ENCODE data around the gene RAB42. TPM values are rescaled to one million over a fixed set of nuclear protein-coding genes. Genes with fewer than 3 reads are reported as not detected.

The RAB42 gene
- total and polyA plus RNA-seq, 9 of the 15 experiments (the other 6 are each of a cell fraction or from before 2014, with no cell fraction given), result 0.07 to 0.14 (median 0.12) TPM; not detected in 6

DNA sequence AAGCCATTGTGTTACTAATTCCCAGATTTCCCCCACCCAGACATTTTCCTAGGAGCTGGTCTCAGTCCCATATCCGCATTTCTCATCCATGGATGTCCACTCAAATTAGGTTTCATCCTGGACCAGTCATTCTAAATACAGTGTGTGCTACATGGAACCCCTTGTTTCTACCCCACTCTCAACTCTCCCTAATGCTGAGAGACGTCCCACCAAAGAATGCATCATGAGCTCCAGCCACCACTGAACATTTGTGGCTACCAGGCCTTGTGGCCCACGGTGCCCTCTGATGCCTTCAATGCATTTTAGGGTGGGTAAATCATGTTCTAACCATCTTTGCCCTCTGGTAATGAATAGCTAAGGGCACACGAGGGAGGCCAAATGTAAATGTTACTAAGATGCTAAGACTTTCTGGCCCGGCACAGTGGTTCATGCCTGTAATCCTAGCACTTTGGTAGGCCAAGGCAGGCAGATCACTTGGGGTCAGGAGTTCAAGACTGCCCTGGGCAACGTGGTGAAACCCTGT lies 13.3 kb upstream of the RAB42 start (continued):
- TF ChIP-seq, protein P1, sequence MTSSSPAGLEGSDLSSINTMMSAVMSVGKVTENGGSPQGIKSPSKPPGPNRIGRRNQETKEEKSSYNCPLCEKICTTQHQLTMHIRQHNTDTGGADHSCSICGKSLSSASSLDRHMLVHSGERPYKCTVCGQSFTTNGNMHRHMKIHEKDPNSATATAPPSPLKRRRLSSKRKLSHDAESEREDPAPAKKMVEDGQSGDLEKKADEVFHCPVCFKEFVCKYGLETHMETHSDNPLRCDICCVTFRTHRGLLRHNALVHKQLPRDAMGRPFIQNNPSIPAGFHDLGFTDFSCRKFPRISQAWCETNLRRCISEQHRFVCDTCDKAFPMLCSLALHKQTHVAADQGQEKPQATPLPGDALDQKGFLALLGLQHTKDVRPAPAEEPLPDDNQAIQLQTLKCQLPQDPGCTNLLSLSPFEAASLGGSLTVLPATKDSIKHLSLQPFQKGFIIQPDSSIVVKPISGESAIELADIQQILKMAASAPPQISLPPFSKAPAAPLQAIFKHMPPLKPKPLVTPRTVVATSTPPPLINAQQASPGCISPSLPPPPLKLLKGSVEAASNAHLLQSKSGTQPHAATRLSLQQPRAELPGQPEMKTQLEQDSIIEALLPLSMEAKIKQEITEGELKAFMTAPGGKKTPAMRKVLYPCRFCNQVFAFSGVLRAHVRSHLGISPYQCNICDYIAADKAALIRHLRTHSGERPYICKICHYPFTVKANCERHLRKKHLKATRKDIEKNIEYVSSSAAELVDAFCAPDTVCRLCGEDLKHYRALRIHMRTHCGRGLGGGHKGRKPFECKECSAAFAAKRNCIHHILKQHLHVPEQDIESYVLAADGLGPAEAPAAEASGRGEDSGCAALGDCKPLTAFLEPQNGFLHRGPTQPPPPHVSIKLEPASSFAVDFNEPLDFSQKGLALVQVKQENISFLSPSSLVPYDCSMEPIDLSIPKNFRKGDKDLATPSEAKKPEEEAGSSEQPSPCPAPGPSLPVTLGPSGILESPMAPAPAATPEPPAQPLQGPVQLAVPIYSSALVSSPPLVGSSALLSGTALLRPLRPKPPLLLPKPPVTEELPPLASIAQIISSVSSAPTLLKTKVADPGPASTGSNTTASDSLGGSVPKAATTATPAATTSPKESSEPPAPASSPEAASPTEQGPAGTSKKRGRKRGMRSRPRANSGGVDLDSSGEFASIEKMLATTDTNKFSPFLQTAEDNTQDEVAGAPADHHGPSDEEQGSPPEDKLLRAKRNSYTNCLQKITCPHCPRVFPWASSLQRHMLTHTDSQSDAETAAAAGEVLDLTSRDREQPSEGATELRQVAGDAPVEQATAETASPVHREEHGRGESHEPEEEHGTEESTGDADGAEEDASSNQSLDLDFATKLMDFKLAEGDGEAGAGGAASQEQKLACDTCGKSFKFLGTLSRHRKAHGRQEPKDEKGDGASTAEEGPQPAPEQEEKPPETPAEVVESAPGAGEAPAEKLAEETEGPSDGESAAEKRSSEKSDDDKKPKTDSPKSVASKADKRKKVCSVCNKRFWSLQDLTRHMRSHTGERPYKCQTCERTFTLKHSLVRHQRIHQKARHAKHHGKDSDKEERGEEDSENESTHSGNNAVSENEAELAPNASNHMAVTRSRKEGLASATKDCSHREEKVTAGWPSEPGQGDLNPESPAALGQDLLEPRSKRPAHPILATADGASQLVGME (CRISPR knock-in tag; IDR thresholded peaks at IDR 0.05), result no peak
- no peak for TF ChIP-seq PCBP2 (IDR thresholded peaks at IDR 0.05; ENCODE audit: low read depth, low read length, poor library complexity, severe bottlenecking)
- TF ChIP-seq NEUROD1 (IDR thresholded peaks at IDR 0.05; ENCODE audit: borderline replicate concordance, low read depth, low read length, partially characterized antibody), result no peak
- TF ChIP-seq SUPT5H (IDR thresholded peaks at IDR 0.05), result 0 out of 2 replicates have a peak, but pooled peaks have one; percentile 29
- TF ChIP-seq SNIP1 (IDR thresholded peaks at IDR 0.05; ENCODE audit: low read depth), result no peak
- no peak for TF ChIP-seq ZC3H8 (IDR thresholded peaks at IDR 0.05)
- TF ChIP-seq ZNF232 (CRISPR knock-in tag; IDR thresholded peaks at IDR 0.05), result no peak
- TF ChIP-seq TFAM (CRISPR knock-in tag; conservative IDR thresholded peaks at IDR 0.05), result no peak
- TF ChIP-seq MED1 (CRISPR knock-in tag; IDR thresholded peaks at IDR 0.05; ENCODE audit: borderline replicate concordance), result no peak
- TF ChIP-seq SMAD4 (CRISPR knock-in tag; conservative IDR thresholded peaks at IDR 0.05), result no peak
- no peak for TF ChIP-seq DNMT1 (IDR thresholded peaks at IDR 0.05)
- TF ChIP-seq HMGXB4 (CRISPR knock-in tag; IDR thresholded peaks at IDR 0.05), result no peak
- no peak for TF ChIP-seq CBFB (CRISPR knock-in tag; IDR thresholded peaks at IDR 0.05)
- TF ChIP-seq TFE3 (CRISPR knock-in tag; IDR thresholded peaks at IDR 0.05), result no peak
- no peak for TF ChIP-seq ZNF121 (CRISPR knock-in tag; conservative IDR thresholded peaks at IDR 0.05)
- no peak for TF ChIP-seq ZC3H4 (CRISPR knock-in tag; IDR thresholded peaks at IDR 0.05; ENCODE audit: borderline replicate concordance)
- 0 out of 2 replicates have a peak, but pooled peaks have one; percentile 39 for TF ChIP-seq ZNF253 (CRISPR knock-in tag; conservative IDR thresholded peaks at IDR 0.05)
- no peak for TF ChIP-seq JUN (IDR thresholded peaks at IDR 0.05; ENCODE audit: borderline replicate concordance, low read depth, low read length)
- TF ChIP-seq JUN (CRISPR knock-in tag; IDR thresholded peaks at IDR 0.05; ENCODE audit: borderline replicate concordance), result no peak
- 0 out of 2 replicates have a peak, but pooled peaks have one; percentile 63 for TF ChIP-seq HNRNPUL1 (IDR thresholded peaks at IDR 0.05; ENCODE audit: low read length)
